ENCODE data around the gene RNASEL.
"Not testable (repeated sequence)": the region's sequence is repeated elsewhere in the genome, so short reads cannot be mapped to it uniquely, and the experiment has no call there.

RNASEL gene

GRCh38 chr1:182567629-182568028, 21.4 kb downstream of the RNASEL start:
- DNase-seq (ENCODE audit: low read depth in 2 of 2, low spot score in 1 of 2): no peak

DNA sequence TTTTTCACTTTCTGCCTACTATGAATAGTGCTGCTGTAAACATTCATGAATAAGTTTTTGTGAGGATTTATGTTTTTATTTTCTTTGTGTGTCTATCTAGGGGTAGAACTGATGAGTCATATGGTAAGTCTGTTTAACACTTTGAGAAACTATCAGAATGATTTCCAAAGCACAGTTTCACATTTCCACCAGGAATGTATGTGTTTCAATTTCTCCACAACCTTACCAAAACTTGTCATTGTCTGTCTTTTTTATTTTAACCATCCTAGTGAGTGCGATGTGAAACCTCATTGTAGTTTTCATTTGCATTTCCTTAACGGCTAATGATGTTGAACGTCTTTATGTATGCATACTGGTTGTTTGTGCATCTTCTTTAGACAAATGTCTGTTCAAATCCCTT, 23.5 kb downstream of the RNASEL start:
- no peak for DNase-seq (ENCODE audit: low read depth in 2 of 2, low spot score in 1 of 2)

DNA sequence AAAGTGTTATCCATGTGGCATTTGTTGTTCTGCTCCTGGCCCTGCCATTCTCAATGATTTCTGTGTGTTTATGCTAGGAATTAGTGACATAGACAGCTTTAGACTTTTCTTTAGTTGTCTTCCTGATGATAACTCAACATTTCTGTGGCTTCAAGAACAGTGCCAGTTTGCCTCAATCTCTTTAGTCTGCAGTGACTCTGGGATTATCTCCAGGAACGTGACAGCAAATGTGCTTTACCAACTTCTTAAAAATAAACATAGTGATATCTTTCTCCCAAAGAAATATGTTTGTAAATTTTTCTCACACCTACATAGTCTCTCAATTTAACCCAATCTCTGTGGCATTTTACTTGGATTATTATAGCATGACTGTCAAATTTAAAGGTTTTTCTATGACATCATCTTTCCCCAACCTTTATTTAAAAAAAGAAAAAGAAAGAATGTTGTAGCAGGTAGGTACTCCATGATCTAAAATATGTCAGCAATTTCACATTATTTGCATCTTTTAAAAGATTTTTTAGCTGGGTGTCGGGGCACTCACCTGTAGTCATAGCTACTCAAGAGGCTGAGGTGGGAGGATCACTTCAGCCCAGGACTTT, 24.6 kb downstream of the RNASEL start:
- DNase-seq (ENCODE audit: low read depth in 2 of 2, low spot score in 1 of 2): no peak

- DNase-seq (ENCODE audit: low read depth in 2 of 2, low spot score in 1 of 2): no peak
Measured at GRCh38 chr1:182563095-182563494, 26.0 kb downstream of the RNASEL start.

DNA sequence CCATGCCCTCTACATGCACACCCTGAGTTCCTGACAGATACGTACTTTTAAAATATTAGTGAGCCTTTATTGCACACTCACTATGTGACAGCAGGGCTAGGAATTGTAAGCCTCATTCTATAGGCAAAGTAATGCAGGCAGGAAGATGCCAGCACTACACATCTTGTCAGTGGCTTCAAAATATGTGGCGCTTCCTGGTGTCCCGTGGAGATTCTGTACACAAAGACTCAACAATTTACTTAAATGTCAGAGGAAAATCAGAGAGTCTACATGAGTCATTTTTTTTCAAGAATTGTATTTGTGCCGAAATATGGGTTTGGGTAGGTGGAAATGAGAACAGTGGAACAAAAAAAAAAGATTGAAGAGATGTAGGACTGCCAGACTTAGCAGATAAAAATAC, 27.6 kb downstream of the RNASEL start:
- DNase-seq (ENCODE audit: low read depth in 2 of 2, low spot score in 1 of 2): no peak

GRCh38 chr1:182560392-182560984, 28.6 kb downstream of the RNASEL start:
- no peak for DNase-seq (ENCODE audit: low read depth in 2 of 2, low spot score in 1 of 2)

DNA sequence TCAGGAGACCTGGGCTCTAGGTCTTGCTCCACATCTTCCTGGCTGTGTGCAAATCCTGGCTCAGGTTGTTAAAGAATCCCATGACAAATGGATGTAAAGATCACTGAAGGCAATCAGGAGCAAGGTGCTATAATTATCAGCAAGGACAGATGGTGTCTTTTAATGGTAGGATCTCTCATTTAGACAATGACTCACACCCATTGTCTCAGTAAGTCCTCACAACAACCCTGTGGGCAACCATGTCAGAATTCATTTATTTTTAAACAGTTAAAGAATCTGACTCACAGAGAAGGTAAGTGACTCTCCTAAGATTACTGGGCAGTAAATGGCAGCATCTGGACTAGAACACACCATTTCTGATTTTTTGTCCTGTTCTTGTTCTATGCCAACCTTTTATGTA, 32.8 kb downstream of the RNASEL start:
- no peak for DNase-seq (ENCODE audit: low read depth in 2 of 2, low spot score in 1 of 2)

DNA sequence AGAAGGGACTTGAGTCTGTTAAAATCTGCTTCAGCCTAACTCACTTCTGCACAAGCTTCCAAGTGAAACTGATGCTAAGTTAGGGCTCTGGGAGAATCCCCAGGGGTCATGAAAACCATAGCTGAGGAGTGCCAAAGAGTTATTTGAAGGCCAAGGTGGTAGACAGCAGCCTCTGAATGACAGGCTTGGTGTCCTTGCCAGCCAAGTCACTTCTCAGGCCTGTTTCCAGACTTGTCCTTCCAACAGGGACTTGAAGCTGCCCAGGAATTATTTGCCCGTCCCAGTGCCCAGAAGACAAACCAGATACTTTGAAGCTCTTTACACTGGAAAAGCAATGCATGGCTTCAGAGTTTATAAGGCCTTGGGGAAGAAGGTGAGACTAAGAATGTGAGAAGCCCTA, 33.6 kb downstream of the RNASEL start:
- no peak for DNase-seq (ENCODE audit: low read depth in 2 of 2, low spot score in 1 of 2)

DNA sequence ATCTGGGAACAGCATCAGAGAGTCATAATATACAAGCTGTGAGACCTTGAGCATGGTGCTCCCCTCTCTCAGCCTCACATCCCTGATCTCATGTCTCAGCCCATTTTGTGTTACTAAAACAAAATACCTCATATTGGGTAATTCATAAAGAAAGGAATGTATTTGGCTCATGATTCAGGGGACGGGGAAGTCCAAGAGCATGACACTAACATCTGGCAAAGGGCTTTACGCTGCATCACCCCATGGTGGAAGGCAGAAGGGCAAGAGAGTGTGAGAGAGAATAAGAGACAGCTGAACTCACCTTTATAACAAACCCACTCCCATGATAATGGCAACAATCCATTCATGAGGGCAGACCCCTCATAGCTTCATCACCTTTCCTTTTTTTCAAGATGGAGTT, 36.5 kb downstream of the RNASEL start:
- DNase-seq (ENCODE audit: low read depth in 2 of 2, low spot score in 1 of 2): no peak

DNA sequence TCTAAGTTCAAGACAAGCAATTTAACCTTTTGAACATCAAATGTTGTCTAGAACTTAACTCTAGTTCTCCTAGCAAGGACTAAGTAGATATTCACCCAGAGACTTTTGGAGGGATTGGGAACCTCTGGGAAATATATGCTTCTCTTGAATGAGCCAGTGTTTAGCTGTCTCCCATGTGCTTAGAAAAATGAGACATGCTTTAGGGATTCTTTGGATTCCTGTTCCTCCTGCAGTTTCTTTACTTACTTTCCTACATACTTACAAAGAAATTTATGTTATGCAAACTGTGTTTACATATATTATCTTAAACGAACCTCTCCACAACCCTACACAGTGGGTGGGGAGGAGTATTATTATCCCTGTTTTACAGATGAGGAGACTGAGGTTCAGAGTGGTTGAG, 39.2 kb downstream of the RNASEL start:
- DNase-seq (ENCODE audit: low read depth in 2 of 2, low spot score in 1 of 2): no peak

DNA sequence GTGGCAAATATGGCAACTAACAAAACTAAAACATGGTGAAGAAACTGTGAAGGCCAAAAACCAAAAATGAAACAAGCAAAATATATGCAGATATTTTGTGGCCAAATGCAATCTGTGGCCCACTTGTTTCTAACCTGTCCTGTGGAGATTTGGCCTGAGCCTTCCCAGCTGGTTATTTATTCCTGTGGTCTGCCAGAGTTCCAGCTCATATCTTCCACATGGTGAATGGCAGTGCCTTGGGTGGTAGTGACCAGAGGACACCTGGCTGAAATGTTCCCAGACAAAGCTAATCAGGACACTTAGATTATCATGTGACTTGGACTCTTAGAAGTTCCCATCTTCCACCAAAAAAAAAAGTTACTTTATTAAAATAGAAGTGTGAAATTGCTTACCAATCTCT, 39.7 kb downstream of the RNASEL start:
- no peak for DNase-seq (ENCODE audit: low read depth in 2 of 2, low spot score in 1 of 2)

- no peak for DNase-seq (ENCODE audit: low read depth in 2 of 2, low spot score in 1 of 2)
Measured at GRCh38 chr1:182533896-182534295, 55.2 kb downstream of the RNASEL start.

GRCh38 chr1:182528206-182528605, 60.9 kb downstream of the RNASEL start:
- DNase-seq (ENCODE audit: low read depth in 2 of 2, low spot score in 1 of 2): not testable (repeated sequence)

DNA sequence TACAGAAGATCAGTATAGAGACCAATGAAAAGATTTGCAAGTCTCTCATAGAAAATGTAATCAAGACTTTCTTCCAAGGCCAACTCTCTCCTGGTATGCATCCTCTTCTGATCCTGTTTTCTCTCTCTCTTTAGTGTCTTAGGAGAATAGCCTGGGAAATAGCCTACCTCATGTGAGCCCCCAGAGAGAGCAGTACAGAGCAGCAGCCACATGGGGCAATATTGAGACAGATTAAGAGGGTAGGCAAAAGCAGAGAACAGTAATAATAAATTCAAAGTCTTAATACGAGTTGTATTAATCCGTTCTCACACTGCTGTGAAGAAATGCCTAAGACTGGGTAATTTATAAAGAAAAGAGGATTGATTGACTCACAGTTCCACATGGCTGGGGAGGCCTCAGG, 61.4 kb downstream of the RNASEL start:
- no peak for DNase-seq (ENCODE audit: low read depth in 2 of 2, low spot score in 1 of 2)

- no peak for DNase-seq (ENCODE audit: low read depth in 2 of 2, low spot score in 1 of 2)
Measured at GRCh38 chr1:182525342-182525741, 63.7 kb downstream of the RNASEL start.
